CD4-positive, alpha-beta T cell treated with Interferon gamma for 1 hour (primary cell): Measurements from ENCODE around the gene GDF9.

ENCODE experiments used
- DNase-seq: peaks from one replicate; pipeline ENCODE4 v3.0.0-alpha.2; 2020

GDF9 gene, protein sequence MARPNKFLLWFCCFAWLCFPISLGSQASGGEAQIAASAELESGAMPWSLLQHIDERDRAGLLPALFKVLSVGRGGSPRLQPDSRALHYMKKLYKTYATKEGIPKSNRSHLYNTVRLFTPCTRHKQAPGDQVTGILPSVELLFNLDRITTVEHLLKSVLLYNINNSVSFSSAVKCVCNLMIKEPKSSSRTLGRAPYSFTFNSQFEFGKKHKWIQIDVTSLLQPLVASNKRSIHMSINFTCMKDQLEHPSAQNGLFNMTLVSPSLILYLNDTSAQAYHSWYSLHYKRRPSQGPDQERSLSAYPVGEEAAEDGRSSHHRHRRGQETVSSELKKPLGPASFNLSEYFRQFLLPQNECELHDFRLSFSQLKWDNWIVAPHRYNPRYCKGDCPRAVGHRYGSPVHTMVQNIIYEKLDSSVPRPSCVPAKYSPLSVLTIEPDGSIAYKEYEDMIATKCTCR

GRCh38 chr5:132866342-132867045 is at the start of gene GDF9, which contains the start of gene UQCRQ:
TSS of gene GDF9 (minus strand) at chr5:132866469. CDS start at chr5:132864533, 1,936 bp downstream.
TSS of gene UQCRQ (plus strand) at chr5:132866642. CDS start at chr5:132866882, 240 bp downstream.
- peak; percentile 96 for DNase-seq

- DNase-seq = peak; percentile 5
Observed at GRCh38 chr5:132915681-132916080, 49.4 kb upstream of the GDF9 start.

- no peak for DNase-seq
Observed at GRCh38 chr5:132909702-132910101, 43.4 kb upstream of the GDF9 start.

- no peak for DNase-seq
Observed at GRCh38 chr5:132907161-132907560, 40.9 kb upstream of the GDF9 start.

DNA sequence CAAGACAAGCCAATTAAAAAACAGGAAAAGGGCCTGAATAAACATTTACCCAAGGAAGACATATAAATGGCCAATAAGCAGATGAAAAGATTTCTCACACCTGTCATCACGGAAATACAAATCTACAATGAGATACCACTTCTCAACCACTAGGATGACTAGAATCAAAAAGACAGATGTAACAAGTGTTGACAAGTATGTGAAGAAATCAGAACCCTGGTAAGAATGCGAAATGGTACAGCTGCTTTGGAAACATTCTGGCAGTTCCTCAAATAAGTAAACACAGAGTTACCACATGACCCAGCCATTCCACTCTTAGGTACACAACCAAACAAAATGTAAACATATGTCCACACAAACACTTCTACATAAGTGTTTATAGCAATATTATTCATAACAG is 39.7 kb upstream of the GDF9 start:
- no peak for DNase-seq

DNA sequence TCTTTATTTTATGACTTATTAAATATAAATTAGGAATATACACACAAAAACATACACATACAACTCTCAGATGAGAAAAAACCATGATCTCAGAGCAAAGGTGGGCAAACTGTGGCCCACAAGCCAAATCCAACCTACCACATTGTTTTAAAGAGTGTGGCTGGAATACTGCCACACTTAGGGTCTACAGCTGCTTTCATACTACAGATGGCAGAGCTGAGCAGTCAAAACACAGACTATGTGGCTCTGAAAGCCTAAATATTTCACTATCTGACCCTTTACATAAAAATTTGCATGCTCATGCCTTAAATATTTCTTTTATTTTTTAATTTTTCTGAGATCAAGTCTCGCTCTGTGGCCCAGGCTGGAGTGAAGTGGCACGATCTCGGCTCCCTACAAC is 35.5 kb upstream of the GDF9 start:
- no peak for DNase-seq

- DNase-seq = no peak
Observed at GRCh38 chr5:132901036-132901435, 34.8 kb upstream of the GDF9 start.

GRCh38 chr5:132898094-132898493 is 31.8 kb upstream of the GDF9 start:
- DNase-seq = no peak

DNA sequence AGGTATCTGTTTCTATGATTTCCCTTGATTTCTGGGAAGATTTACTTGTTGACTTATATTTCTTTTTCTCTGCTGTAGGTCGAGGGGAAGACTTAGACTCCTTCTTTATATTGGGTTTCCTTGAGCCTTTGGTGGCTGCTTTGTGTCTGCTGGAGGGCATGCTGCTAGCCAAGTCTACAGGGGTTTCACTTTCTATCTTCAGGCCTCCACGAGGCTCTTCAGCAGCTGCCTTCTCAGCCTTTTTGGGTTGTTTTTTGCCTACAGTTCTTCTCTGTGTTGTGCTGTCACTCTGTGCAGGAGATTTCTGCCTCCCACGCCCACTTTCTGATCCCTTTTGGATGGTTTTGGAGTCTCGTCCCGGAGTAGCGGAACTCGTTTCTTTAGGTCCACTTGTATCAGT is 30.4 kb upstream of the GDF9 start:
- DNase-seq = no peak

GRCh38 chr5:132895719-132896305 is 29.5 kb upstream of the GDF9 start:
- no peak for DNase-seq

- no peak for DNase-seq
Observed at GRCh38 chr5:132890817-132891216, 24.5 kb upstream of the GDF9 start.

GRCh38 chr5:132889501-132889900 is 23.2 kb upstream of the GDF9 start:
- DNase-seq = no peak

DNA sequence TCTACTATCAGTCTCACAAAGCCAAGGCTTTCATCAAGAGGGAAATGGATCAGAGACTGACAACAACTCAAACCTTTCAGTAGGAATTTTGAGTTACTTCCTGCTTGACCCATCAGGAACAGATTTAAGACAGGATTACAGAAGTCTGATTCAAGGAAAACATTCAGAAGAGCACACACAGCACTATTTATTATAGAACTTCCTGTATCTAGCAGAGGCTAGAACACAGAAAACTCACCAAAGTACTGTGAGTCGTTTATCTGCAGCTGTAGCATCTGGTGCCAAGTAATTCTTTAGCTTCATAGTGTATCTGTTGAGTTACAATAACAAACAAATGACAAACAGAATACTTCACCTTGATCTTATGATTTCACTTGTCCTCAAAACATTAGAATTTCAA is 21.0 kb upstream of the GDF9 start:
- DNase-seq = no peak

GRCh38 chr5:132886064-132886823 is 20.0 kb upstream of the GDF9 start:
- no peak for DNase-seq

GRCh38 chr5:132884548-132884947 is 18.3 kb upstream of the GDF9 start:
- no peak for DNase-seq

GRCh38 chr5:132883261-132883834 is 17.1 kb upstream of the GDF9 start:
- peak; percentile 37 for DNase-seq

- DNase-seq = no peak
Observed at GRCh38 chr5:132877938-132878337, 11.7 kb upstream of the GDF9 start.

DNA sequence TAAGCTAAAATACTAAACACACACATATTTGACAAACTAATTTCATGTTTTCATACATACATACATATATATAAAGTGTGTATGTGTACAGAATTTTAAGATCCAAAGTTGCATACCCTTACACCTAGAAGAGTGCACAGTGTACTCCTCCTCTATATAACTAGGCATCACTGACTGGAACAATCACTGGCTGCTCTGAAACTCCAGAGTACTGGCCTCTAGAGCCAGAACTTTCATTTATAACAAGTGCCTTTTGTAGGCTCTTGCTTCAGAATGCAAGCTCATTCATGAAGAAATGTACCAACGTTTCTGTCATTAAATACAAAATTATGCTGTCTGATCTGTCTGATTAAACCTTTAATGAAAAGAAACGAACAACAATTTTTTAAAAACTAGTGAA is 11.2 kb upstream of the GDF9 start:
- DNase-seq = no peak

DNA sequence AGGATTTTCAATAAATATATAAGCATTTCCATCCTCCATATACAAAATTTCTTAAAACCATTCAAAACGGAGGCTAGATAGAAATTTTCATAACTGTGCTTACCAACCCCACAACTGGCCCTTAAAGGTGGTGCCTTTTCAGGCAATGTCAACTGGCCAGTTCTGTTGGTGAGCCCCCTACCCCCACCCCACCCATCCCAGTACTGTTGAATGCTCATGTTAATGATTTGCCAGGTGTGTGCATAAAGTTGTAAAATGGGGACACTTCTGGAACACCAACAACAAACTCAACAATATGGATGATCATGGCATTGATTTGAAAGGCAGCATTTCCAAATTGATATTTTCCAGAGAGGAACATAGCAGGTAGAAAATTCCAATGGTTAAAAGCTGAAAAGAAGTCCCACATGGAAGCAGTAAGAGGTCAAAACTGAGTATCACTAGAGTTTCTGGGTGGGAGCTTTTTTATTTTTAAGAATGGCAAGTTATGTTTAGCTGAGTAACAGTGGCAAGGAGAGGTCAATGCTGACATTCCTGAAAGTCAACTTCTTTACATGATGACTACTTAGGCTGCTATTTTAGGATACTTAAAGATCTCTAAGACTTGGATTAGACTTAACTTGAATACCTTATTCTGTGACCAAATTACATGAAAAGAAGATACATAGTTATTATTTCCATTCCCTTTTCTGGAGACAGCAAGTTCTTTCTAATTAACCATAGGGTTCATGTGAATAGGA is 9.9 kb upstream of the GDF9 start:
- no peak for DNase-seq

DNA sequence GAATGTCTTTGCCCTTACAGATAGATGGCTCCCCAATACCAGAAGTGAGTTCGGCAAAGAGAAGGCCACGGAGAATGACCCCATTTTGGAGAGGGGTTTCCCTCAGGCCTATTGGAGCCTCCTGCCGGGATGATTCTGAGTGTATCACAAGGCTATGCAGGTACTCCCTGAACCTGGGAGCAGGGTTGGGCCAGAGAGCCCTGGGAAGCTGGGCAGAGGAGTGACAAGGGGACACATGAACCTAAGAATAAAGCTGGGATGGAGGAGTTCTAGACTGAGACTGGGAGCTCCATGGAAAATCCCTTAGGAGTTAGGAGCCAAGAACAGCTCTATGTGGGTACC is 7.6 kb upstream of the GDF9 start:
- DNase-seq = no peak

GRCh38 chr5:132873119-132873929 is 7.1 kb upstream of the GDF9 start, which contains the start of gene LEAP2:
TSS of gene LEAP2 (plus strand) at chr5:132873668. CDS start at chr5:132873695, 27 bp downstream.
- DNase-seq = no peak
